Brain pericyte (primary cell): ENCODE measurements around the gene HOXA7.

ENCODE experiments used
- DNase-seq: peaks from one replicate; pipeline ENCODE4 v3.0.0-alpha.2; 2012; ENCODE audit warnings: low read depth, low spot score

The HOXA7 gene

DNA sequence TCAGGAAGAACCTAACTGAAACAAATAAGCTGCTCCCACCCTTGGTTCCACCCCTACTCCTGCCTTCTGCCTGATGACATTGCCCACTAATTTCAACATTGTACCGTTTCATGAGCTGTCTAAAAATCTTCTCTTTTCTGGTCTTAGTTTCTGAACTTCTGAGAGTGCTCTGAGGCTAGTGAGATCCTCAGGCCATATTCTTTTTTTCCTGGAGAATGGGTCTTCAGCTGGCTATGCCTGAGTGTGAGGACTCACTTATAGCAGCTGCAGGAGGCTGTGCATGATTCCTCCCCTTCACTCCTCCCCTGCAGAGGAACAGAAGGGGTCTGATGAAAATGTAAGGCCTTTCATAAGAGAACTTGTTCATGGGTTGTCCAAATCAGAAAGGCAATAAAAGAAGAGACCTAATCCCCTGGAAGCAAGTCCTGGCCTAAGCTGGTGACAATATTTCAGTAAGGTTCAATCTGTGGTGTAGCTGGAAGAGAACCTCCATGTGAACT, 37.0 kb downstream of the HOXA7 start:
- DNase-seq, result no peak

DNA sequence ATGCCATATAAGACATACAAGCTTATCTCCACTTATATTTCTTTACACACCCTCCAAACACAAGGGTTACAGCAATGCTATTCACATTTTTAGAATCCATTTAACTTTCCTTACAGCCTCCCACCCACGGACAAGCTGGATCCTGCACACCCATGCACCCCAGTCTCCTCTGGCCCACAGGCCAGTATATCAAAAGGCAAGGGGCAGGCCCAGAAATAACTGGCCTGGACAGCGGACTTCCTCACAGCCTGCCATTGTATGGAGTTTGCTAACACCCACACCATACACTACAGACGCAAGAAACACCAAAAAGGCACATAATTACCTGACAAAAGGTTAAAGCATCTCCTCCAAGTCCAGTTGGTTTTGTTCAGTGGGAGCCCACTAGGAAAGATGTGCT, 37.9 kb downstream of the HOXA7 start:
- no peak for DNase-seq

DNA sequence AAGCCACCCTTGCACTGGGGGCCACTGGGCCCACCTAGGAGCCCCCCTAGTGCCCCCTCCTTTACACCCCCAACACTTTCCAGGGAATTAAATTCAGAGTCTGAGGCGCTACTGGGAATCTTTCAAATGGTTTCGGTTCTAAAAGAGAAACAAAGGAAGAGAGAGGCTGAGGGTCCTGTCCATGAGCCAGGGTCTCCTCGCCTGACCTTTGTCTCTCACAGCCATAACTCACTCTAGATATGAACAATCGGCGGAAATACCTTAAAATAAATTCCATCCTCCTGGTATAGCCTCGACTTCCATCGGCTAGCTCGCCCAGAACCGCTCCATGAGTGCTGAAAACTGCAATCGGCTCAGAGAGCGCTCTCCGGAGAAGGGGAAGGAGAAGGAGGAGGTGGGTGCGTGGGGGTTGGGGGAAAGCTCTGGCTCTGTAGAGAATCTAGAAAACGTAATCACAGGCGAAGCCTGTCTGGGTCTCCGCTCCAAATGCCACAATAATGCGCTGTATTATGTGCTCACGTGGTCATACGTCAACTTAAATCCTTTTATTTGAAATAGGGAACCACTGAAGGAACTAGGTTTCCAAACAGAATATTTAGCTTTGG, 38.5 kb downstream of the HOXA7 start:
- DNase-seq, result no peak

DNA sequence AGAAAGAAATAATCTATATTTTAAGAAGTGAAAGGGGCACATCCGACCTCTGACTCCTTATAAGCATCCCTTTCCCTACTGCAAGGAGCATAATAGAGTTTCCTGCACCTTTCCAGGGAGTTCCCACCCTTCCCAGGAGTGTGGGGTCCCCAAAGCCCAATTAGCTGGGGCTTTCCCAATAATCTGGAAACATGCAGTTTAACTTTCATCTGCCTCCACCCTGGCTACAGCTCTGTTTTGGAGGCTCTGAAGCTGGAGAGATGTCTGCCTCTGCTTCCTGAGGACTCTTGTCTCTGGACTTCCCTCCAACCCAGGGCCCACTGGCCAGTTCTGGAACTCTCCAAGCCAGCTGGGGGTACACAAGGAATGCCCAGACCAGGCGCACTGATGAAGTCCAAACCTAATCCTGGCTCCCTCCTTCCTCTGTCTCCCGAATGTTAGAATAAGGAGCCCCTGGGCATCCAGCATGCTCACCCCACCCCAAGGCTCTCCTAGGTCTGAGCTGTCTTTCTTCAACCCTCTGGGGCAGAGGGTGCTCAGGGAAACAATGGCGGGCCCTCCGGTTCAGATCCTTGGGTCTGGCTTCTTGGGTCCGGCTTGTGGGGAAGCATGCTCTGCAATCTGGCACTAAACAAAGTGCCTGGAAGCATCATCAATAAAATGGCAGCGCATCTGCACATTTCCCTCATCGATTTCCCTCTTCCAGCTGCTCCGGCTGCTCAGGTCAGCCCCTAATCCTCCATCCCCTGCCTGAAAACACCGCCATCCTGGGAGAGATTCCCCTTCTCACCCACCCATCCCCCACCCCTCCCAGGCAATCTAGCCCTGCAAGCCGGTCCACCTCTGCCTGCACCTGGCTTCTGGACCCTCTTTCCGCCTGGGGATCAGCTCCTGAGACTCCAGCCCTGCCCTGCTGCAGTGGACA, 39.3 kb downstream of the HOXA7 start:
- no peak for DNase-seq

DNA sequence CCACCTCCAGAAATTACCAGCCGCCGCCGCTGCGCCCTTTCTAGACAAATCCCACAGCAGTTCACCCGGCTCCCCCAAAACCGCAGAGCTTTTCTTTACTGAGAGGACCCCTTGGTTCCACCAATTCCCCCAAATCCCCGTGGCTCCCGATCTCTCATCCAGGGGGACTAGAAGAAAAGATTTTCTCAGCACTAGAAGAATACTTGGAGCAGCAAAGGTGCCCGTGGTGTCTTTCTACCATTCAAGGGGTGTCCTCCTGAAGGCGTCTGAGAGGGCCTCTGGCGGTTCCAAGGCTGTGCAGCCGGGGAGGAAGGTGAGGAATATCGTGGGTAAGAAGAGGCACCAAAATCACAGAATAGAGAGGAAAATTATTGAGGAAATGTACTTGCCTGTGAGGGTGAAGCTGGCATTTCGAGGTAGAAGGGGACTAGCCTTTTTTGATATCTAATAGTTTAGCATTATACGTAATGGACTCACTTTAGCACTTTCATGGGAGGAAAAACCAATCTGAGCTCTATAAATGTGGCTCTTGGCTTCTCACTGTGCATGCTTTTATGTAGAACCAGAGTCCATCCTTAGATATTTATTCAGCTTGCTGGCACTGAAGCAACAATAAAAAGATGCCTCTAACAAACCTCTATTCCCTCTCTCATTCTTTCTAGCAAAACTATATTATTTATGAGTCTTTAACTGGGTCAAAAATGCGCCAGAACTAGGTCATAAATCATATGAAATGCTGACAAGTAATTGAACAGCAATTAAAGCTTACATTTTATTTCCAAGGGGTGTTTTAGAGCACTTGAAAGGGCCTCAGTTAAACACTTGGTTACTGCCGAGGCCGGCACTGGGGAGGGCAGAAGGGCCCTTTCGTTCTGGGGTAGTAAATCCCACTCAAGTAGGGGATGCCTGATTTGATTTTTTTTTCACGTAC, 40.2 kb downstream of the HOXA7 start:
- no peak for DNase-seq

DNA sequence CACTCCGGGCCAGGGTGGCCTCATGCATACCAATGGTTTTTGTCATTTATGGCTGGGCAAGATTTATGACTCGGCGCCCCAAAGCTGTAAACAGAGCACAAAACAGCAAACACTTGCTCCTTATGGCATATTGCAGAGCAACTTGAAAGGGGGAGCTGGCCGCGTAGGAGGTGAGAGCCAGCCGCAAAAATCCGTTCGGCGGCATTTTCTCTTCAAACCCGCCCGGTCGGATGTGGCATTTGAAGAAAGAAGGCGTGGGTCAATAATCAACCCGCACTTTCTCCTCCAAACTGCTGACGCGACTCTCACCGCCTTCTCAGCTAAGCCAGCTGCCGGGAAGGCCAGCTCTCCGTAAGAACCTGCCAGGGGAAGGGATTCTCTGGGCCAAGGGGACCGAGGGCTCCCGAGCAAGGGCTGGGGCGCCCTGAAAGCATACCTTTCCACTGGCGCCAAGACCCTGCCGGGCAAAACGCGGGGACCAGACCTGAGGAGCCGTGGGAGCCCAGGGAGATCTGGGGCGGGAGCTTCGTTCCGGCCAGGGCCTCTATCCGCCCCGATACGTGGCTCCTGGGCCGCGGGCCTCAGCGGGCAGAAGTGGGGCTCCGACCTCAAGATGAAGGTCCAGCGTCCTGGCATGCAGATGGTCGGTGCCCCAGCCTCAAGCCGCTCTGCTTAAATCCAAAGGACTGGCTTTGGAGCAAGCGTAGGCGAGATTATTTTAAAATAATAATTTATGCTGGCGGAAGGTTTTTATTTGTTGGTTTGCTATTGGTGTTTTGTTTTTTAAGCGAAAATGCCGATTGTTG, 41.1 kb downstream of the HOXA7 start:
- no peak for DNase-seq

DNA sequence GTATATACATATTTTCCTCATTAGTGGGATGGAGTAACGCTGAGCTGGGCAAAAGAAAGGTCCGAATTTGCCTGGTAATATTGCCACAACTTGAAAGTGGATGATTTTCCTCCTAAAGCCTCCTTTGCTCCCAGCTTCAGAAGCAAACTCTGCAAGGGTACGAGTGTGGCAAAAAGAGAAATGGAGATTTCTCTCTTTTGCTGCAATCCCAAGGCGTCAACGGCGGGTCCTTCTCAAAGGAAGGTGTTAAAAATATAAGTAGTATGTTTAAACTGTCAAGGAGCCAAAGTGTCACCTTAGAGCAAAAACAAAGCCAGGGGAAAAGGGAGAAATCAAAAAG, 41.6 kb downstream of the HOXA7 start:
- DNase-seq, result no peak

DNA sequence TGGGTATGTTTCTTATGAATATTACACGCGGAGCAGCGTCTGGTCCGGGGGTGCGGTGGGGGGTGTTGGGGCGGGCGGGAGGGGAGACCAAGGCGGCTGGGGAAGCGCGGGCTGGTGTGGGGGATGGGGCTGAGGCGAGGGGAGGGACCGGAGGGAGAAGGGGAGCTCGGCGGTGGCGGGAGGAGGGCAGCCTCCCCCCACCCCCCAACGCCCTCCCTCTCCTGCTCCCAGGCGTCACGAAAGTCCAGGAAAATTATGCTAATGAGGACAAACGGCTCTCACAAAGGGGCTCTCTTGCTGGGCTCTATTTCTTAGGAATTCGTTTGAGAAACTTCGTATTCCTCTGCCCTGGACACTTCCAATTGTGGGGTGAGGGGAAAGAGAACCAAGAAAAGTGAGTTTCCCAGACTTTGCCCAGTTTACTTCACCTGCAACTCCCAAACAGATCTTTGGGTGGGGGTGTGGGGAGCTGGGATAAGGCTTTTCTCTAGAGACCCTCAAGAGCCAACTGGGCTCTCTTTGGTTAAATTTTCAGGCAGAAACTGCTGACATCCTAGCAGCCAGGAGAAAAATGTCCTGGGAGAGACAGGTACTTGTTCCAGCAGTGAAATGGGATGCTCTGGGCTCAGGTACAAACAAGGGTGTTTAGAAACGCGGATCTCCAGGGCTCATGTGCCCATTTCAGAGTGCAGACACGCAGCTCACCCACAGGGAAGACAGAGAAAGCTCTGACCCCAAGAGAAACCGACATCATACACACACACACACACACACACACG, 42.3 kb downstream of the HOXA7 start:
- DNase-seq, result no peak

DNA sequence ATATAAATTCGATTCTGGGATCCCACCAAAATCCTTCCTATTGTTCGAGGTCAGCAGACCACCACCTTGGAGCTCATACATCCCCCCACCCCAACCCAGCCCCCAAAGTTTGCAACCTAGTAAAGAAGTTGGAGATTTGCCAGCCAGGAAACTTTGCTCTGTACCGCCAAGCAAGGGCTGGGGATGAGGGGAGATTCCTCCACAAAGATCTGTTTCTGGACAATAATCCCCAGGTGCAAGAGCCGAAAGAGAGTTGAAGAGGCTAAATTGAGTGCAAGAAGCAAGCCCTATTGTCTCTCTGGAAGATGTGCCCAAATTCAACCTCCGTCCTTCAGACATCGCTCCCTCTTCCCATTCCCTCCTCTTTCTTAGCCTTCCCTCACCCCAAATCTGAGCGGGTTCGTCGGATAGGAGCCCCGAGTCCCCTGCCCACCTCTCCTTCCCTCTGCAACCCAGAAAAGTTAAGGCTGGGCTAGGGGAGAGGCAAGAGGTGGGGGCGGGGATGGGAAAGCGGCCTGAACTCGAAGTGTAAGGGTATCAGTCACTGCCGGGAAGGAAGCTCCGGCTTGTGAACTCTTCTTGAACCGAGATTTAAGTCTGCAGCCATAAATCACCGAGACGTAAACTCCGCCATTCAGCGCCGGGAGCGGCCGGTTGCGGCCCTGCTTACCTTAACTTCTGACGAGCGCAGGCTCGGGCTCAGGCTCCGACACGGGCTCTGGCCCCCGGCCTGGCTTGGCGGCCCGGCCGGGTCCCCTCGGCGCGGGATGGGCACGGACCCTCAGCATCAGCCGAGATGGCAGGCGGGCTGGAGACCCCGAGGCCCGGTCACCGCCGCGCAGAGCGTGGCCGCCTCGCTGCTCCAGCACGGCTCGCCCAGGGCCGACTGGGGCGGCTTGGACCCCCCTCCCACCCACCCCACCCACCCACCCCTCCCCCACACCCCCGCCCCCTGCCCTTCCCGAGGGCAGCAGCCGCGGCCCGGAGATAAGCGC, 43.2 kb downstream of the HOXA7 start:
- no peak for DNase-seq

DNA sequence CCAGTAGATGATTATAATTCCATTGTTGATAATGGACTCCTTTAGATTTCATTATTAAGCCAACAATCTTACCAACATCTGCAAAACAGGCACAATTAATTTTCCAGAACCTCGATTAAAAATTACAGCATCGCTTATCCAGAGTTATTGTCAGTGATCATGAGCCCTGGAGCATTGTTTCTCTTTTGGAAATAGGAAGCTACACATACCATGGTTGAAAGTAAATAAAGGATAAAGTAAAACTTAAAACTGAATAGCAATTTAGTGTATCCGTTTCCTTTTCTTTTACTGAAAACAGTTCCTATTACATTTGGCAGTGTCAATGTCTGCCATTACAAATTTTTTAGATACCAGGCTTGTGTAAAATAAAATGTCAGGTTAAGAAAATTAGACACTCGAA, 44.1 kb downstream of the HOXA7 start:
- no peak for DNase-seq

DNA sequence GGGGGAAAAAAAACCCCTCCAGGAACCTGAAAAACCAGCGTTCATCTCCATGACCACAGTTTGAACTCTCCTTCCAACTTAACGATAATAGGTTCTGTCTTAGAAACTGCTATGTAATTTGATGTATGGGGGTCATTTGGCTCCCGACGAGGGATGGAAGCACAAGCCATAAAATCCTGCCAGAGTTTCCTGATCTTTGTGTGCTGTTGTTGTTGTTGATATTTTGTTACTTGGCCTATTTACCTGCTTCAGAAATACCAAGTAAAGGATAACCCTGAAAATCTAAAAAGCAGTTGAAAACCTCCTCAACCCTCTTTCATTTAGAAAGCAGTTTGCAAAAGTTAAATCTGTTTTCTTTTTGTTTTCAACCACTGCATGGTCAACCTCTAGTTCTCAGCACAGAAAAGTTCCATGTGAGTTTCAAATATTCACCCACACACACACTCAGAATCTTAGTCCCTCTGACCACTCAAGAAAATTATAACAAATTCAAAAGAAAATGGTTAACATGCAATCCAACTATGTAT, 44.7 kb downstream of the HOXA7 start:
- DNase-seq, result no peak

DNA sequence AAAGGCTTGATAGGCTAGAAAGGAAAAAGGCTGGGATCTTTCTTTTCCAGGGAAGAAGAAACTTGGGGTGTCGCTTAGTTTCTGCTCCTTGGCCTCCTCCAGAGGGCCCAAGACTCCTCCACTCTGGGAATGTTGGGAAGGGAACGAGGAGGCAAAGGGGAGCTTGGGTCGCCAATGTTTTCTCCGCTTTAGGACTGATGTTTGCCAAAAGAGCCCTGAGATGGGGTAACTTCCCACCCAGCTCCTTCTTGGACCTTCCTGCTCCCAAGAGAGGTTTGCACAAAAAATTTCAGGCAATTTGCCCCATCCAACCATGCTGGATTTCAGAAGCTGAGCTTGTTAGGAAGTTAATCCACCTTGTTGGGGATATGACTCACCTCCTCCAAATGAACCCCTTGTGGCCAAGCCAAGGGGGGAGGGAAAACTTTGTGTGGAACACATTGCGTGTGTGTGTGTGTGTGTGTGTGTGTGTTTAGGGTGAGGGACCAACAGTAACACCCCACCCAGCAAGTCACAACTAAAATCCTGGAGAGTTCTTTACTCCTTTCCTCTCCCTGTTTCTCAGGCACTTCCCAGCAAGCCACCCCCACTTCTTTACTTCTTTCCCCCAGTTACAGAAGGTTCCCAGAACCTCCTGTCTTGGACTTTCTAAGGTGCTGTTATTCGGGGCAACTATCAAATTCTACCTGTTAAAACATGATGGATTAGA, 45.3 kb downstream of the HOXA7 start:
- no peak for DNase-seq

DNA sequence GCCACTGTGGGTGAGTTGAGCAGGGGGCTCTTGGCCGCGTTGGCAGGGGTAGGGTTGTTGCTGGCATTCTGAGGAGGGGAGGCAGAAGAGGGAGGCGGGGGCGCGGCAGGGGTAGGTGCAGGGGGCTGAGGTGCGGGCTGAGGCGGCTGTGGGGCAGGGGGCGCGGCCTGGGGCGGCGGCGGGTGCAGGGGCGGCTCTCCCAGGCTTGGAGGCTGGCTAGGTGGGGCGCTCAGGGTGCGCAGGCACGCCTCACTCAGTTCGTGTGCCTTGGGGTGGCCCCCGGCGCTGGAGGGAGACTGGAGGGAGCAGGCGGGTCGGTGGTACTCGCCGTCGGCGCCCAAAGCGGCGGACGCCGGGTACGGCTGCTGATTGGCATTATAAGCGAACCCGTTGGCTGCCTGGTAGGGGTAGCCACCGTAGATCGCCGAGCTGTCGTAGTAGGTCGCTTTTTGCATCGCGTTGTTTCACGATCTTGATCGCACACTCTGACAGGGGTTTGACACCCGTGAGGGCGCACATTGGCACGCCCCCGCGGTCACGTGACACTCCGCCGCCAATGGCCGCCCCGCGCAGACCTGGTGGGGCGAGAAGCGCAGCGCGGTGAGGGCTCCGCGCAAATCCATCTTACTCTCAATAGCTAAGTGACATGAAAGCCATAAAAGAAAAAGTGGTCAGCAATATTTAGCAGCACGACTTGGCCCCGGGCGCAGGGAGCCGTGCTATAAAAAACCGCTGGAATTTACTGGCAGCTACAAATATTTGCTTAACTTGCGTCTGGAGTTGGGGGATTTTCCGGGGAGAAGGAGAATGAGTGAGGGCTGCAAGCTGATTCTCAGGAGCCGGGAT, 46.1 kb downstream of the HOXA7 start:
- DNase-seq, result no peak

DNA sequence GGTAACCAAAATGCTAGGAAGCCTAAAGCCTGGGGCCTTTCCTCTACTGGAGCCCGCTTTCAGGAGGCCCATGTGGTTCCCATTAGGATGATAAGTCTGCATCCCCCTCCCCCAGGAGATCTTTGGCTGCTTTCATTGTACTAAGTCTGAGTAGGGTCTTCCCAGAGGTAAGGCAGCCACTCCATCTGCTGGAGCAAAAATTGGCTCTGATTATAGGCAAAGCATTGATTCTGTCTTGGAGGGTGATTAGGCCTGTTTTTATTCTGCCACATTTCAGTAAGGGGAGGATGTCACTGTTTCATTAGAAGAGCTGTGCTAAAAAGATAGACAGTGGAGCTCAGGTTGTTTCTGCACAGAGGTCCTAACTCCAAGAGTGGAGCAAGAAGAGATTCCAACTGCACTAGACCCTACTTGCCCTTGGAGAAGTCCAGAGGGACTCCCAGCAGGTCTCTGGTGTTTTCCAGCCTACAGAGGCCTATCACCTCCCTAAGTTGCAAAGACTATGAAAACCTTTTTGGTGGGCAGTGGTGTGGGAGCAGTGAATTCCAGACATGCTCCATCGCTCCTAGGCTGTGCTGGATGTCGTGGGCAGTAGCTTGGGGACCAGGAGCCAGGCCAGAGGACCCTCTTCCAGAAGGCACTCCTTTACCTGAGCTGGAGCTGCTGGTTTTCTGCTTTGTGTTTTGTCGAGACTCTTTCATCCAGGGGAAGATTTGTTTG, 46.8 kb downstream of the HOXA7 start:
- DNase-seq, result no peak

DNA sequence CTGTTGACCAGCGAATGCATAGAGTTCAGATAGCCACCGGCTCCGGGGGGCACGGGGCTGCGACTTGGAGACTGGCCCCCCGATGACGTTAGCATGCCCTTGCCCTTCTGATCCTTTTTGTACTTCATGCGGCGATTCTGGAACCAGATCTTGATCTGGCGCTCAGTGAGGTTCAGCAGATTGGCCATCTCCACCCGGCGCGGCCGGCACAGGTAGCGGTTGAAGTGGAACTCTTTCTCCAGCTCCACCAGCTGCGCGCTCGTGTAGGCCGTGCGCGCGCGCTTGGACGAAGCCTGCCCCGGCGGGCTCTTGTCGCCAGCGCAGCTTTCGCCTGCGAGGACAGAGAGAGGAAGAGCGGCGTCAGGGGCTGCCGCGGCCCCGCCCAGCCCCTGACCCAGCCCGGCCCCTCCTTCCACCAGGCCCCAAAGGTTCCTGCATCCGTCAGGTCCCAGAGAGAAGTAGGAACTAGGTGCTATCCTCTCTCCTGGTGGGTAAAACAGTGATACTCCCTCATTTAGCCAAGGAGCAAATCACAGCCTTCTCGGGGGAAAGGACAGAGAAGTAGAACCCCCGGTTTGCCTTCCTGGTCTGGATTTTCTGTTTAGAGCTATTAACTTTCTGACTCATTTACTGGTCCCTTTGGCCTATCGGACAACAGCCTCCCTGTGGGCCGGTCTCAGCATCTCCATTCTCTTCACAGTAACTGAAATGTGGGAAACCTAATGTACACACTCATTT, 47.9 kb downstream of the HOXA7 start:
- no peak for DNase-seq
